Measurements from ENCODE around the gene PLCG1. TPM values are rescaled to one million over a fixed set of nuclear protein-coding genes. Genes with fewer than 3 reads are reported as not detected.

The PLCG1 gene
- total RNA-seq, 1 experiment from 2014 or later, result 19.6 TPM

- no peak for DNase-seq (ENCODE audit: low spot score)
Observed at GRCh38 chr20:41167118-41167470, 29.8 kb downstream of the PLCG1 start.

GRCh38 chr20:41167481-41168253 lies 30.3 kb downstream of the PLCG1 start:
- no peak for DNase-seq (ENCODE audit: low spot score)

GRCh38 chr20:41168281-41169161 lies 31.2 kb downstream of the PLCG1 start:
- DNase-seq (ENCODE audit: low spot score), result no peak

- no peak for DNase-seq (ENCODE audit: low spot score)
Observed at GRCh38 chr20:41169162-41169690, 31.9 kb downstream of the PLCG1 start.

GRCh38 chr20:41169791-41170351 lies 32.5 kb downstream of the PLCG1 start:
- DNase-seq (ENCODE audit: low spot score), result no peak

- DNase-seq (ENCODE audit: low spot score), result no peak
Observed at GRCh38 chr20:41170386-41171105, 33.2 kb downstream of the PLCG1 start.

GRCh38 chr20:41171736-41172295 lies 34.5 kb downstream of the PLCG1 start:
- DNase-seq (ENCODE audit: low spot score), result no peak

GRCh38 chr20:41172296-41173140 lies 35.2 kb downstream of the PLCG1 start:
- DNase-seq (ENCODE audit: low spot score), result no peak

GRCh38 chr20:41173161-41173721 lies 35.9 kb downstream of the PLCG1 start:
- DNase-seq (ENCODE audit: low spot score), result peak; percentile 42

- DNase-seq (ENCODE audit: low spot score), result no peak
Observed at GRCh38 chr20:41173791-41174341, 36.5 kb downstream of the PLCG1 start.

- DNase-seq (ENCODE audit: low spot score), result no peak
Observed at GRCh38 chr20:41174373-41174772, 37.0 kb downstream of the PLCG1 start.

GRCh38 chr20:41174782-41175181 lies 37.4 kb downstream of the PLCG1 start:
- no peak for DNase-seq (ENCODE audit: low spot score)

- DNase-seq (ENCODE audit: low spot score), result no peak
Observed at GRCh38 chr20:41175201-41175651, 37.9 kb downstream of the PLCG1 start.

GRCh38 chr20:41175727-41176330 lies 38.5 kb downstream of the PLCG1 start:
- DNase-seq (ENCODE audit: low spot score), result no peak

- DNase-seq (ENCODE audit: low spot score), result no peak
Observed at GRCh38 chr20:41176711-41177552, 39.6 kb downstream of the PLCG1 start.

- peak; percentile 57 for DNase-seq (ENCODE audit: low spot score)
Observed at GRCh38 chr20:41177636-41178035, 40.3 kb downstream of the PLCG1 start.

GRCh38 chr20:41178495-41178894 lies 41.2 kb downstream of the PLCG1 start:
- DNase-seq (ENCODE audit: low spot score), result no peak

- no peak for DNase-seq (ENCODE audit: low spot score)
Observed at GRCh38 chr20:41178904-41179432, 41.6 kb downstream of the PLCG1 start.

Measured in H4 (cell line).